Measurements from ENCODE around the gene VPS26A.
"Not testable (repeated sequence)": the region's sequence is repeated elsewhere in the genome, so short reads cannot be mapped to it uniquely, and the experiment has no call there.

VPS26A gene

GRCh38 chr10:69103784-69104183 is 20.2 kb upstream of the VPS26A start:
- DNase-seq, result no peak

- DNase-seq, result no peak
These were observed 18.8 kb upstream of the VPS26A start for GRCh38 chr10:69104994-69105790.

GRCh38 chr10:69107176-69107490 is 16.8 kb upstream of the VPS26A start:
- DNase-seq, result no peak

- no peak for DNase-seq
These were observed 16.3 kb upstream of the VPS26A start for GRCh38 chr10:69107699-69108098.

- DNase-seq, result no peak
These were observed 4.1 kb upstream of the VPS26A start for GRCh38 chr10:69119896-69120295.

- DNase-seq, result no peak
These were observed 652 bp upstream of the VPS26A start for GRCh38 chr10:69123306-69123746.

- peak in 2 of 4 experiments; percentile 11 to 16 for DNase-seq
These were observed 738 bp downstream of the VPS26A start for GRCh38 chr10:69124563-69125268.

GRCh38 chr10:69125554-69125953 is 1.6 kb downstream of the VPS26A start:
- no peak for DNase-seq

- no peak for DNase-seq
These were observed 6.3 kb downstream of the VPS26A start for GRCh38 chr10:69130251-69130650.

GRCh38 chr10:69139961-69140360 is 16.0 kb downstream of the VPS26A start:
- DNase-seq, result no peak

GRCh38 chr10:69141304-69141703 is 17.3 kb downstream of the VPS26A start:
- DNase-seq, result no peak

- DNase-seq, result not testable (repeated sequence)
These were observed 18.1 kb downstream of the VPS26A start for GRCh38 chr10:69142074-69142473.

GRCh38 chr10:69142983-69143382 is 19.0 kb downstream of the VPS26A start:
- DNase-seq, result no peak

GRCh38 chr10:69145329-69145728 is 21.4 kb downstream of the VPS26A start:
- DNase-seq, result no peak

- no peak for DNase-seq
These were observed 21.9 kb downstream of the VPS26A start for GRCh38 chr10:69145864-69146263.

- no peak for DNase-seq
These were observed 22.8 kb downstream of the VPS26A start for GRCh38 chr10:69146759-69147158.

- no peak for DNase-seq
These were observed 28.0 kb downstream of the VPS26A start for GRCh38 chr10:69151984-69152383.

- no peak for DNase-seq
These were observed 29.2 kb downstream of the VPS26A start for GRCh38 chr10:69153227-69153626.

GRCh38 chr10:69160809-69161241 is 36.8 kb downstream of the VPS26A start:
- DNase-seq, result no peak

- DNase-seq, result no peak
These were observed 44.5 kb downstream of the VPS26A start for GRCh38 chr10:69168493-69168892.

GRCh38 chr10:69172241-69172982 is 48.4 kb downstream of the VPS26A start:
- no peak for DNase-seq

GRCh38 chr10:69175326-69175725 is 51.3 kb downstream of the VPS26A start:
- not testable (repeated sequence) for DNase-seq

- DNase-seq, result no peak
These were observed 52.8 kb downstream of the VPS26A start for GRCh38 chr10:69176823-69177222.

All from activated naive CD4-positive, alpha-beta T cell (primary cell).